ENCODE data around the gene CHRNA7. TPM values are rescaled to one million over a fixed set of nuclear protein-coding genes. Genes with fewer than 3 reads are reported as not detected.

CHRNA7 gene
- total RNA-seq, 1 experiment from 2014 or later, result 4.4 TPM

DNA sequence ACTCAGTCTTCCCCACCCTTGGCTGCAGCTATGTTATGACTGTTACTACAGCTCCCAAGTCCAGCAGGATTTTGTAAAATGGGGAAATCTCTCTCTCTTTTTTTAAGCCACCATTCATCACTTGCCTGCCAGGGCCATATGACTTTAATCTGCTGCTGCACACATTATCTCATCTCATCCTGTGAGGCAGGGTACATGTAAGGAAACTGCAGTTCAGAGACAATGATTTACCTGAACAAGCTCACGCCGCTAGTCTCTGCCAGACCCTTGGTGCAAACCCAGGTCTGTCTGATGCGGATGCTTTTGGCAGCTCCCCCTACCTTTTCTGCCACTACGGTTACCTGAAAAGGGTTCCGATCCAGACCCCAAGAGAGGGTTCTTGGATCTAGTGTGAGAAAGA lies 78.3 kb downstream of the CHRNA7 start:
- no peak overlapping the region; a peak in 1 of 7 replicates for H3K27ac Mint-ChIP-seq
- no peak overlapping the region for H2BK120ac ChIP-seq (ENCODE audit: low read depth, low read length, poor library complexity, severe bottlenecking)
- H3K4me3 Mint-ChIP-seq, result no peak overlapping the region; a peak in 1 of 5 replicates
- no peaks in the 10 kb centered on the region for H3K27me3 ChIP-seq (ENCODE audit: insufficient read depth, low read length)
- no peak overlapping the region for H3K27ac ChIP-seq (ENCODE audit: insufficient read length, low read depth, low read length)
- peaks cover 3% of the 10 kb centered on the region; the same call in 1 of the 2 replicates for H3K4me1 ChIP-seq (ENCODE audit: insufficient read depth, low read length)
- no peak overlapping the region for H3K4ac ChIP-seq (ENCODE audit: low read depth, low read length)
- no peak overlapping the region for H3K14ac ChIP-seq (ENCODE audit: insufficient read depth, low read length)
- no peak overlapping the region for H2BK20ac ChIP-seq (ENCODE audit: low read depth, low read length, poor library complexity, severe bottlenecking)
- peaks cover 2 to 12% (median 7%) of the 10 kb centered on the region in 3 experiments; a peak in 5 of 7 replicates for H3K36me3 Mint-ChIP-seq (ENCODE audit: insufficient read depth in 1 of 3, low read depth in 3 of 3)
- TF ChIP-seq, protein P1, sequence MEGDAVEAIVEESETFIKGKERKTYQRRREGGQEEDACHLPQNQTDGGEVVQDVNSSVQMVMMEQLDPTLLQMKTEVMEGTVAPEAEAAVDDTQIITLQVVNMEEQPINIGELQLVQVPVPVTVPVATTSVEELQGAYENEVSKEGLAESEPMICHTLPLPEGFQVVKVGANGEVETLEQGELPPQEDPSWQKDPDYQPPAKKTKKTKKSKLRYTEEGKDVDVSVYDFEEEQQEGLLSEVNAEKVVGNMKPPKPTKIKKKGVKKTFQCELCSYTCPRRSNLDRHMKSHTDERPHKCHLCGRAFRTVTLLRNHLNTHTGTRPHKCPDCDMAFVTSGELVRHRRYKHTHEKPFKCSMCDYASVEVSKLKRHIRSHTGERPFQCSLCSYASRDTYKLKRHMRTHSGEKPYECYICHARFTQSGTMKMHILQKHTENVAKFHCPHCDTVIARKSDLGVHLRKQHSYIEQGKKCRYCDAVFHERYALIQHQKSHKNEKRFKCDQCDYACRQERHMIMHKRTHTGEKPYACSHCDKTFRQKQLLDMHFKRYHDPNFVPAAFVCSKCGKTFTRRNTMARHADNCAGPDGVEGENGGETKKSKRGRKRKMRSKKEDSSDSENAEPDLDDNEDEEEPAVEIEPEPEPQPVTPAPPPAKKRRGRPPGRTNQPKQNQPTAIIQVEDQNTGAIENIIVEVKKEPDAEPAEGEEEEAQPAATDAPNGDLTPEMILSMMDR (conservative IDR thresholded peaks at IDR 0.05), result no peak
- no CpG with 5 or more reads among the region's 5 CpGs for WGBS (ENCODE audit: extremely low coverage, insufficient read length, low lambda C conversion rate)
- no peak overlapping the region for H3K56ac ChIP-seq (ENCODE audit: insufficient read length, low read depth, low read length)
- H2BK12ac ChIP-seq (ENCODE audit: insufficient read length, low read depth, low read length), result no peak overlapping the region
- H4K8ac ChIP-seq (replicated peaks; ENCODE audit: insufficient read length, low read depth, low read length), result no peak overlapping the region
- no peaks in the 10 kb centered on the region; a peak in 1 of 5 replicates for H3K9me3 Mint-ChIP-seq
- H2AFZ ChIP-seq (ENCODE audit: low read length), result no peak overlapping the region
- H3K27me3 Mint-ChIP-seq (ENCODE audit: low read depth), result no peaks in the 10 kb centered on the region; the same call in none of the 2 replicates
- no peak overlapping the region for H4K91ac ChIP-seq (ENCODE audit: insufficient read length, low read depth, low read length)
- H2BK15ac ChIP-seq (ENCODE audit: low read depth, low read length), result no peak overlapping the region
- H3K23me2 ChIP-seq (ENCODE audit: insufficient read length, low read depth, low read length, poor library complexity, severe bottlenecking), result peaks cover 3% of the 10 kb centered on the region
- no peak for DNase-seq
- H2AK5ac ChIP-seq (ENCODE audit: insufficient read length, low read length), result no peak overlapping the region
- H3K4me2 ChIP-seq (ENCODE audit: insufficient read depth, insufficient read length, low read length), result no peak overlapping the region
- no peak overlapping the region for H2BK5ac ChIP-seq (ENCODE audit: insufficient read length, low read length)
- H3T11ph ChIP-seq (ENCODE audit: low read length), result no peak overlapping the region
- no peak overlapping the region for H4K5ac ChIP-seq (ENCODE audit: insufficient read length, low read depth, low read length)
- no peaks in the 10 kb centered on the region for H4K20me1 ChIP-seq (ENCODE audit: control insufficient read depth, insufficient read depth, insufficient read length)
- H3K9me3 ChIP-seq (ENCODE audit: control insufficient read depth, low read depth, low read length), result no peaks in the 10 kb centered on the region
- peaks cover 18 to 19% of the 10 kb centered on the region in 2 experiments for H3K4me1 Mint-ChIP-seq
- no peak overlapping the region for H3K23ac ChIP-seq (ENCODE audit: insufficient read length, low read depth, low read length)
- no peaks in the 10 kb centered on the region for H3K79me2 ChIP-seq (ENCODE audit: insufficient read depth, low read length)
- H3K79me1 ChIP-seq (ENCODE audit: insufficient read depth, low read depth, low read length, poor library complexity, severe bottlenecking), result no peaks in the 10 kb centered on the region
- no peak overlapping the region for H3K18ac ChIP-seq (ENCODE audit: insufficient read length, low read depth, low read length)
- H3K9ac ChIP-seq (ENCODE audit: extremely low read depth, insufficient read length, low read length), result no peak overlapping the region
